ENCODE results near the gene TMEM179B. TPM values are rescaled to one million over a fixed set of nuclear protein-coding genes. Genes with fewer than 3 reads are reported as not detected.
A peak's percentile ranks its signal among the peaks of the same experiment; 100 is the strongest.
"Not testable (repeated sequence)": the region's sequence is repeated elsewhere in the genome, so short reads cannot be mapped to it uniquely, and the experiment has no call there.

TMEM179B gene
- total RNA-seq, result 10 to 100 TPM; 23.9 to 47.6 (median 29.1) TPM
- long read RNA-seq, transcript TMEM179B-201 (5 exons, 1,023 nt), result major isoform, 19 of 22 reads
- long read RNA-seq, partial matches to known transcripts, result 0 of 22 reads
- long read RNA-seq, other reads (novel, unspliced or antisense), result 3 of 22 reads

GRCh38 chr11:62787005-62787759 lies at the start of gene TMEM179B:
TMEM179B (plus strand) TSS chr11:62787402; CDS start chr11:62787432, 30 bp downstream.
- ATAC-seq (peak; percentile 82 to 91 (median 86)), DNase-seq (peak; percentile 97 to 99 (median 98))
- intact Hi-C loops (cut with DNase I), result loop anchor here in 1 of 2 donors (10.0 kb wide), 1 partner anchor 68 kb away; no protein-coding TSS in a partner anchor
- H3K27me3 ChIP-seq, result no peaks in the 10 kb centered on the region
- H3K4me3 ChIP-seq, result peak within 1 kb of the TSS; percentile 97 to 99 (median 98)
- TF ChIP-seq POLR2A (IDR thresholded peaks at IDR 0.05) (peak; percentile 96), CTCF (IDR thresholded peaks at IDR 0.05) (peak in 3 of 4 donors; percentile 22 to 36 (median 26))
- H3K4me1 ChIP-seq, result peaks cover 0 to 32% (median 9%) of the 10 kb centered on the region in 4 donors
- peak within 1 kb of the TSS; percentile 86 to 97 (median 91) for H3K27ac ChIP-seq
- H3K36me3 ChIP-seq, result peaks cover 0 to 15% (median 8%) of the 10 kb centered on the region in 4 donors
- 0% methylated on average over 7 of the region's 88 CpGs for WGBS (ENCODE audit: insufficient coverage, low coverage, low lambda C conversion rate, missing lambda C conversion rate)
- H3K9me3 ChIP-seq, result no peaks in the 10 kb centered on the region

GRCh38 chr11:62747475-62748160 lies 39.6 kb upstream of the TMEM179B start:
- Histone ChIP-seq H3K9me3 (no peaks in the 10 kb centered on the region), H3K4me1 (no peaks in the 10 kb centered on the region), H3K4me3 (no peak overlapping the region), H3K36me3 (peaks cover 0 to 6% (median 0%) of the 10 kb centered on the region in 4 donors), H3K27ac (no peak overlapping the region), H3K27me3 (no peaks in the 10 kb centered on the region)
- ATAC-seq (no peak), DNase-seq (no peak)
- intact Hi-C loops (cut with DNase I), result no loop called here
- WGBS (ENCODE audit: insufficient coverage, low coverage, low lambda C conversion rate, missing lambda C conversion rate), result 89% methylated on average over 9 of the region's 9 CpGs
- TF ChIP-seq CTCF (IDR thresholded peaks at IDR 0.05), result no peak
- TF ChIP-seq POLR2A (IDR thresholded peaks at IDR 0.05), result no peak

GRCh38 chr11:62749931-62750330 lies 37.3 kb upstream of the TMEM179B start:
- ATAC-seq; DNase-seq; H3K27me3 ChIP-seq; H3K36me3 ChIP-seq; intact Hi-C loops (cut with DNase I); H3K9me3 ChIP-seq; H3K27ac ChIP-seq; H3K4me3 ChIP-seq: not testable (repeated sequence)
- peaks cover 0 to 11% (median 0%) of the 10 kb centered on the region in 4 donors for H3K4me1 ChIP-seq
- 97% methylated on average over 4 of the region's 5 CpGs for WGBS (ENCODE audit: insufficient coverage, low coverage, low lambda C conversion rate, missing lambda C conversion rate)

- intact Hi-C loops (cut with DNase I), result no loop called here
- ATAC-seq (no peak), DNase-seq (no peak)
- Histone ChIP-seq H3K9me3 (no peaks in the 10 kb centered on the region), H3K27me3 (no peaks in the 10 kb centered on the region), H3K27ac (no peak overlapping the region), H3K4me1 (peaks cover 0 to 11% (median 0%) of the 10 kb centered on the region in 4 donors), H3K36me3 (peaks cover 0 to 6% (median 0%) of the 10 kb centered on the region in 4 donors), H3K4me3 (no peak overlapping the region)
- TF ChIP-seq CTCF (IDR thresholded peaks at IDR 0.05), result no peak
- no peak for TF ChIP-seq POLR2A (IDR thresholded peaks at IDR 0.05)
- 100% methylated on average over 2 of the region's 14 CpGs for WGBS (ENCODE audit: insufficient coverage, low coverage, low lambda C conversion rate, missing lambda C conversion rate)
Measured at GRCh38 chr11:62752177-62752785, 34.9 kb upstream of the TMEM179B start.

Measured in right lobe of liver (tissue), 6 donors.